Ascending aorta (tissue), 2 donors: Measurements from ENCODE around the gene LHFPL3. TPM values are rescaled to one million over a fixed set of nuclear protein-coding genes. Genes with fewer than 3 reads are reported as not detected.

Experiments
- DNase-seq, 2 donors: peaks; one replicate each; pipeline ENCODE4 v3.0.0-alpha.2; 2019; ENCODE audit warnings: low spot score in 2 of 2
- H3K27ac ChIP-seq, 2 donors: fragments of 200-600 bp; sonication (generic); one replicate each; pipeline ENCODE4 v1.5.1; 2016 to 2017; ENCODE audit warnings: mild to moderate bottlenecking in 1 of 2
- H3K27me3 ChIP-seq: fragments of 200-600 bp; sonication (generic); one replicate; pipeline ENCODE4 v1.5.1; 2017
- H3K36me3 ChIP-seq, 2 donors: fragments of 200-600 bp; sonication (generic); one replicate each; pipeline ENCODE4 v1.5.1; 2016
- H3K4me1 ChIP-seq, 2 donors: fragments of 200-600 bp; sonication (generic); one replicate each; pipeline ENCODE4 v1.5.1; 2016 to 2017; ENCODE audit warnings: mild to moderate bottlenecking in 1 of 2
- H3K4me3 ChIP-seq, 2 donors: fragments of 200-600 bp; sonication (generic); one replicate each; pipeline ENCODE4 v1.5.1; 2016 to 2017; ENCODE audit warnings: mild to moderate bottlenecking in 1 of 2
- H3K9me3 ChIP-seq, 2 donors: fragments of 200-600 bp; sonication (generic); one replicate each; pipeline ENCODE4 v1.5.1; 2016
- intact Hi-C: fragments of 100-400 bp; cut with DNase I; formaldehyde crosslinking; loops from one replicate; pipeline ENCODE4 v1.15.1; 2023
- total RNA-seq: library from RNA; depleted of rRNA; stranded (reverse); fragments of >200 nt; gene quantifications from one replicate; pipeline ENCODE4 v1.1.0, GENCODE V29; 2016
- TF ChIP-seq, protein P1 (sequence below), 3 experiments: fragments of 200-600 bp in 2 of 3; fragments of 450-650 bp in 1 of 3; sonication (generic) in 2 of 3; IDR thresholded peaks; one replicate each; pipeline ENCODE4 v1.5.1; 2016 to 2019; ENCODE audit warnings: antibody characterized with exemption in 3 of 3, mild to moderate bottlenecking in 1 of 3, moderate library complexity in 1 of 3

LHFPL3 gene
- total RNA-seq, 1 donor from 2014 or later: not detected

DNA sequence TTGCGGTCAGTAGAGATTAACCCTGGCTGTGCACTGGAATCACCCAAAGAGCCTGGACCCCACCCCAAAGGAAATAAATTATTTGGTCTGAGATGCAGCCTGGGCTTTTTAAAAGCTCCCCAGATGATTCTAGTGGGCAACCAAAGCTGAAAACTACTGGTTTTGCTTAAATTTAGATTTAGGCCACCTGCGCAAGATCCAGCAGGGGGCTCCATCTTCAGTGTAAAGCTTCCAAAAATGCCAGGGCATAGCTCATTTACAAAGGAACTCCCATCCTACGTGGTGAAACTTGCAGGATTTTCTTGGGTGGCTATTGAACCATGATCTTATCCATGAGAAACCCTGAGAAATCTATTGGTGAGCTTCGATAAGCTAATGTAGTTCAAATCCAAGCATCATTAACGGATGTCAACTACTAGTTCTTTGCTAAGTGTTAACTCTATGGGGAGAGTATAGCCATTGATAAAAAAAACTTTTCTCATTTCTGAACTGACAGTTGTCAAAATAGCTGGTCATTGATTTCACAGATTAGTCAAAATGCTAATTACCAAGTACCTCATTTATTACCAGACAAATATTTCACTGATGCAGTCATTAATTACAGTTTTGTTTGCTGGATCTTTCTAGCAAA, 315.3 kb downstream of the LHFPL3 start:
- TF ChIP-seq, protein P1, sequence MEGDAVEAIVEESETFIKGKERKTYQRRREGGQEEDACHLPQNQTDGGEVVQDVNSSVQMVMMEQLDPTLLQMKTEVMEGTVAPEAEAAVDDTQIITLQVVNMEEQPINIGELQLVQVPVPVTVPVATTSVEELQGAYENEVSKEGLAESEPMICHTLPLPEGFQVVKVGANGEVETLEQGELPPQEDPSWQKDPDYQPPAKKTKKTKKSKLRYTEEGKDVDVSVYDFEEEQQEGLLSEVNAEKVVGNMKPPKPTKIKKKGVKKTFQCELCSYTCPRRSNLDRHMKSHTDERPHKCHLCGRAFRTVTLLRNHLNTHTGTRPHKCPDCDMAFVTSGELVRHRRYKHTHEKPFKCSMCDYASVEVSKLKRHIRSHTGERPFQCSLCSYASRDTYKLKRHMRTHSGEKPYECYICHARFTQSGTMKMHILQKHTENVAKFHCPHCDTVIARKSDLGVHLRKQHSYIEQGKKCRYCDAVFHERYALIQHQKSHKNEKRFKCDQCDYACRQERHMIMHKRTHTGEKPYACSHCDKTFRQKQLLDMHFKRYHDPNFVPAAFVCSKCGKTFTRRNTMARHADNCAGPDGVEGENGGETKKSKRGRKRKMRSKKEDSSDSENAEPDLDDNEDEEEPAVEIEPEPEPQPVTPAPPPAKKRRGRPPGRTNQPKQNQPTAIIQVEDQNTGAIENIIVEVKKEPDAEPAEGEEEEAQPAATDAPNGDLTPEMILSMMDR (IDR thresholded peaks at IDR 0.05): no peak
- intact Hi-C loops: no loop called here

DNA sequence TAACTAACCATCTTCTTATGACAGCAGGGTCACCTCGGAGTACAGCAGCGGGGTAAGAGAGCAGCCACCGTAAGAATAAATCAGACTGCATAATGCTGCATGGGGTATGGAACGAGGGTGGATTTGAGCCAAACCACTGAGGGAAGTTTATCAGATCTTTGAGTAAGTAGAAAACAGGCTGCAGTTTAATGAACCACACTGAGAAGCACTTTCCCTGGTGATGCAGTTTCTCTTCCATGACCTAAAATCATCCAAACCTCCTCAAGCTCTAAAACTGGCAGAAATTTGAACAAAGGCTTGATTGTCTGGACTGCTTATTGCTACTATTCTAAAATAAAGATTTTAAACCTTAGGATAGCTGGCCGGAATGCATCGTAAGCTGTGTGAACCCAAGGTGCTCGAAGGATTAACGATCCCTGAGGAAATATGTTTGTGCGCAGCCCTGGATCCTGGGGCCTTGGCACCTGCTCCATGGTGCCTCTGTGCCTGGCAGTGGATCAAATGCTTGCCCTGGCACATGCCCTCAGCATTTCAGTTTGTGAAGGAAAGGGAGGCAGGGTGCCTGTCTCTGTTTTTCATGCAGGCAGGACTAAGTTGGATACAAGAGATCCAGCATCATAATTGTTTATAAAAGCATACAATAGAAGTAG, 322.7 kb downstream of the LHFPL3 start:
- Histone ChIP-seq H3K27me3 (no peaks in the 10 kb centered on the region), H3K4me3 (no peak overlapping the region), H3K4me1 (no peaks in the 10 kb centered on the region), H3K36me3 (no peaks in the 10 kb centered on the region), H3K27ac (no peak overlapping the region), H3K9me3 (no peaks in the 10 kb centered on the region)
- TF ChIP-seq, protein P1 (IDR thresholded peaks at IDR 0.05): no peak
- no peak for DNase-seq
- intact Hi-C loops: no loop called here

More for the DNA sequence above, 315.3 kb downstream of the LHFPL3 start:
- DNase-seq: no peak
- Histone ChIP-seq H3K4me1 (no peaks in the 10 kb centered on the region), H3K36me3 (no peaks in the 10 kb centered on the region), H3K4me3 (no peak overlapping the region), H3K9me3 (no peaks in the 10 kb centered on the region), H3K27me3 (no peaks in the 10 kb centered on the region), H3K27ac (no peak overlapping the region)

DNA sequence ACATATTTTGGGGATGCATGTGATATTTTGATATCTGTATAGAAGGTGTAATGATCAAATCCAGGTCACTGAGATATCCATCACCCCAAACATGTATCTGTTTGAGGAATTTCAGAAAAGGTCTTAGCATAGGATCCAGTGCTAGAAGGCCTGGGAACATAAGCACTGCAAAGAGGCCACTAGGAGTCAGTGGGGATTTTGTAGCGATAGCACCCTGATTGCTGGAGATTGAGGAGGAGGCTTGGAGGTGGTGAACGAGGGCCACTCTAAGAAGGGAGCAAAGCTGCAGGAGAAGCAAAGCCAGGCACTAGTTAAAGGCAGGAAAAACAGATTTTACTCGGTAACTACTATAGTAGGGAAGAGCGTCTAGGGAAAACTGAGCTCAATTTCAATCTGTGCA, 324.0 kb downstream of the LHFPL3 start:
- Histone ChIP-seq H3K27me3 (no peaks in the 10 kb centered on the region), H3K27ac (no peak overlapping the region), H3K4me1 (no peaks in the 10 kb centered on the region), H3K9me3 (no peaks in the 10 kb centered on the region), H3K36me3 (no peaks in the 10 kb centered on the region), H3K4me3 (no peak overlapping the region)
- DNase-seq: no peak
- TF ChIP-seq, protein P1 (IDR thresholded peaks at IDR 0.05): no peak
- intact Hi-C loops: no loop called here

DNA sequence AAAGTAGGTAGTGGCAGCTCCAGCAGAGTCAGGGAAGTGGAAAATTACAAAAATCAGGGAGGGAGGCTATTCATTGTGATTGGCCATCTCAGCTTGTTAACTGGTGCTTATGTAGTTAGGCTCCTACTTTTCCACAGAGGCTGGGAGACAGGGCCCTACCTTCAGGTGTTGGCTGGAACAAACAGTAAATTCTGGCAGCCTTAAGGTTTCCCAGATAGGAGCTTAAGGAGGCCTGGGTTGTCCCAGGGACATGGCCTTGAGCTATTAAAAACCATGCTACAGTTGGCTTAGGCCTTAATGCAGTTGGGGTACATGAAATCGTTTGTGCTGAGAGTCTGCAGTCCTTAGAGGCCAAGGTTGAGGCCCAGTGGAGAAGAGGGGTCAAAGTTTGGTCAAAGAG, 324.5 kb downstream of the LHFPL3 start:
- intact Hi-C loops: no loop called here
- no peak for DNase-seq
- Histone ChIP-seq H3K9me3 (no peaks in the 10 kb centered on the region), H3K36me3 (no peaks in the 10 kb centered on the region), H3K4me1 (no peaks in the 10 kb centered on the region), H3K4me3 (no peak overlapping the region), H3K27me3 (no peaks in the 10 kb centered on the region), H3K27ac (no peak overlapping the region)
- TF ChIP-seq, protein P1 (IDR thresholded peaks at IDR 0.05): no peak

DNA sequence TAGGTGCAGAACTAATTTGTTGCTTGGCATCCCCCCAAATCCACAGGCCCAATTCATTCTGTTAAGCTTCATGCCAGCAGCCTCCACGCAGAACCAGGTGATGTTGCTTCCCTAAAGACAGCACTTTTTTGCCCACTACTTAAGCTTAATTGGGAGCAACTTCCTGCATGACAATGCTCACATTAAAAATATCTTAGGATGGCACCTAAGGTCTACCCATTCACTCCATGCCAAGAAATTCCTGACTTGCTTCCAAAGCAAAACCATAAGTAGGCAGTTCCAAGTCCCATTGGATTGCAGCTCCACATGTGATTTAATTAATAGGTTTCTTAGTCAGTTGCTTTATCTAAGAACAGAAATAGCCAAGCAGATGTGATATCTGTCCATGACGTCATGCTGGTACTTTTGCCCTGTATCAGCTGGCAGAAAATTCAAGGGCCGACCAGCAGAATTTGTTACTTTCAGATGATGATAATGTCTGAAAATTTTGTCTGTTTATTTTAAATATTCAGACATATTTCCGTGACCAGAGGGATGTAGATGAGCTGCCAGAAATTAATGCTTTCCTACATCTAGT, 325.5 kb downstream of the LHFPL3 start:
- H3K4me3 ChIP-seq: no peak overlapping the region
- no peaks in the 10 kb centered on the region for H3K36me3 ChIP-seq
- H3K4me1 ChIP-seq: no peaks in the 10 kb centered on the region
- no peaks in the 10 kb centered on the region for H3K9me3 ChIP-seq
- no peak for DNase-seq
- TF ChIP-seq, protein P1 (IDR thresholded peaks at IDR 0.05): no peak
- H3K27ac ChIP-seq: no peak overlapping the region
- H3K27me3 ChIP-seq: no peaks in the 10 kb centered on the region
- intact Hi-C loops: no loop called here
